HG03175 (cell line): ENCODE measurements around the gene GRIA3.
"Not testable (repeated sequence)": the region's sequence is repeated elsewhere in the genome, so short reads cannot be mapped to it uniquely, and the experiment has no call there.

Experiments used
- ATAC-seq: cut with Tn5 transposase; IDR thresholded peaks from one replicate; pipeline ENCODE4 v1.9.1; 2021; ENCODE audit warnings: mild to moderate bottlenecking, moderate library complexity; ENCODE audit not compliant: unreplicated experiment

Gene GRIA3

DNA sequence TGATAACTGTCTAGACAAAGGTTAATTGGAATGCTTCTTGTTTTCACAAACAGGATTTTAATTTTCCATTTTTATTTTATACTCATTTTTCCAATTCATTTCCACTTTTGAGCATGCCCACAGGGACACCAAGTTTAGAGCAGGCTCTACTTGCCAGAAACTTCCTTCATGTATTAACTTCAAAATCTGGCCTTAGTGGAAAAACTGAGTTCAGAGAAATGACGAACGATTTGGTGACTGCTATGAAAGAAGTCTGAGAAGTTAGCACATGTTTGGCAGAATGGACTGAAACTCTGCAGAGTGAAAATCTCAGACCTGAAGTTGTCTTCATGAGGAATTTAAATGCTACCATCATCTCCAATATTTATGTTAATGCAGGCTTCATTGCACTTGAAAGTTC lies 334.7 kb downstream of the GRIA3 start:
- no peak for ATAC-seq

DNA sequence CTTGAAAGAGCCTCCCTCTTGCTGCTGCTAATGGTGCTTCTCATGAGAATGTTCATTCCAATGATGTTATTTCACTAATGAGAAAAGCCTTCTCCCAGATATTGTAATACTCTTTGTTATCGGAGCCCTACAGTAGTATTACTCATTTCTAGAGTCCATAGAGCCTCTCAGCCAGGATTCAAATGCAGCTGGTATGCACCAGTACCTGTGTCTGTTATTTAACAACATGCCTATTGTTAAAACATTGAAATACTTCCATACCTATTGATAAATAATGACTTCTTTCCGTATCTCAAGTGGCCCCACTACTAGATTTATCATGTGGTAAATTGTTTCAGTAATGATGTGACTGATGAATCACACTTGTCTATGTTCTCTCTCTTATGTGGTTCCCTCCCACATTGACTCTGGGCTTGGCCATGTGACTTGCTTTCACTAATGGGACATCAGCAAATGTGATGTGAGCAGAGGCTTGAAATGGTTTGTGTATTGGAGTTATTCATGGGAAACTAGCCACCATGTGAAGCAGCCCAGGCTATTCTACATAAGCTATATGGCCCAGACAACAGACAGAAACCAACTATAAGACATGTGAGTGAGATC lies 341.1 kb downstream of the GRIA3 start:
- no peak for ATAC-seq

DNA sequence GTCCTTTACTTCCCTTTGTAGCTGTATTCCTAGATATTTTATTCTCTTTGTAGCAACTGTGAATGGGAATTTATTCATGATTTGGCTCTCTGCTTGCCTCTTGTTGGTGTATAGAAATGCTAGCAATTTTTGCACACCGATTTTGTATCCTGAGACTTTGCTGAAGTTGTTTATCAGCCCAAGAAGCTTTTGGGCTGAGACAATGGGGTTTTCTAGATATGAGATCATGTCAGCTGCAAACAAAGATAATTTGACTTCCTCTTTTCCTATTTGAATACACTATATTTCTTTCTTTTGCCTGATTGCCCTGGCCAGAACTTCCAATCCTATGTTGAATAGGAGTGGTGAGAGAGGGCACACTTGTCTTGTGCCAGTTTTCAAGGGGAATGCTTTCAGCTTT lies 346.6 kb downstream of the GRIA3 start:
- ATAC-seq: not testable (repeated sequence)
